Measurements from ENCODE around the gene TBC1D4.

DNA sequence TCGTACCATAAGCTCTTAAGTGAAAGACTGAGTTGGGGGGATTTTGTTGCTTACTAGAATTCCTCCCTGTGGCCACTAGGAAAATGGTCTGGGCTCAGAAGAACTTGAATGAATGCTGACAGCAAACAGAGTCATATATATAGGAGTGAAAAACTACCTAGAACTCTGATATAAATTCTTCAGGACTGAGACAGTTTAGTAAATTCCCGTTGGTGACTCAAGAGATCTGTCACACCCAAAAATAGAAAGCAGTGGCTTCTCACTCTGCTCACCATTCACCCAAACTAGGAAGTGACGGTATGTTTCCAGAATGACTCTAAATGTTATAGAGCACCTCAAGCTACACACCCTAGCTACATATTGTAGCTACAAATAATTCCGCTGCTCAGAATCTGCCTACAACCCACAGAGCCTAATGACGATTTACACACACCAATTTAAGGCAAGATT lies 116.2 kb downstream of the TBC1D4 start:
- TF ChIP-seq MAX (IDR thresholded peaks at IDR 0.05; ENCODE audit: low read depth) (no peak), SIN3A (IDR thresholded peaks at IDR 0.05; ENCODE audit: borderline replicate concordance, low read depth, low read length) (no peak), POLR2AphosphoS5 (IDR thresholded peaks at IDR 0.05; ENCODE audit: low read depth, low read length) (no peak; the same call in 1 of the 2 replicates), CHD2 (IDR thresholded peaks at IDR 0.05; ENCODE audit: low read length, partially characterized antibody) (no peak)
- TF ChIP-seq, protein P1, sequence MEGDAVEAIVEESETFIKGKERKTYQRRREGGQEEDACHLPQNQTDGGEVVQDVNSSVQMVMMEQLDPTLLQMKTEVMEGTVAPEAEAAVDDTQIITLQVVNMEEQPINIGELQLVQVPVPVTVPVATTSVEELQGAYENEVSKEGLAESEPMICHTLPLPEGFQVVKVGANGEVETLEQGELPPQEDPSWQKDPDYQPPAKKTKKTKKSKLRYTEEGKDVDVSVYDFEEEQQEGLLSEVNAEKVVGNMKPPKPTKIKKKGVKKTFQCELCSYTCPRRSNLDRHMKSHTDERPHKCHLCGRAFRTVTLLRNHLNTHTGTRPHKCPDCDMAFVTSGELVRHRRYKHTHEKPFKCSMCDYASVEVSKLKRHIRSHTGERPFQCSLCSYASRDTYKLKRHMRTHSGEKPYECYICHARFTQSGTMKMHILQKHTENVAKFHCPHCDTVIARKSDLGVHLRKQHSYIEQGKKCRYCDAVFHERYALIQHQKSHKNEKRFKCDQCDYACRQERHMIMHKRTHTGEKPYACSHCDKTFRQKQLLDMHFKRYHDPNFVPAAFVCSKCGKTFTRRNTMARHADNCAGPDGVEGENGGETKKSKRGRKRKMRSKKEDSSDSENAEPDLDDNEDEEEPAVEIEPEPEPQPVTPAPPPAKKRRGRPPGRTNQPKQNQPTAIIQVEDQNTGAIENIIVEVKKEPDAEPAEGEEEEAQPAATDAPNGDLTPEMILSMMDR (IDR thresholded peaks at IDR 0.05), result peak; percentile 47

Measured in SK-N-SH (cell line).